GM12864 (cell line): ENCODE measurements around the gene GYPC.
"Not testable (repeated sequence)": the region's sequence is repeated elsewhere in the genome, so short reads cannot be mapped to it uniquely, and the experiment has no call there.

Experiments used
- DNase-seq: peaks from one replicate; pipeline ENCODE4 v3.0.0-alpha.2; 2011; ENCODE audit warnings: low read depth
- H3K4me3 ChIP-seq: 2 replicates; pipeline ENCODE4 v1.5.1; 2011; ENCODE audit warnings: mild to moderate bottlenecking, low read depth, low read length, control low read depth
- CTCF ChIP-seq: IDR thresholded peaks from 2 replicates; pipeline ENCODE4 v1.5.1; 2011; ENCODE audit warnings: low read depth, mild to moderate bottlenecking, moderate library complexity, low read length, control low read depth, inconsistent platforms; ENCODE audit errors: missing control alignments

Gene GYPC

DNA sequence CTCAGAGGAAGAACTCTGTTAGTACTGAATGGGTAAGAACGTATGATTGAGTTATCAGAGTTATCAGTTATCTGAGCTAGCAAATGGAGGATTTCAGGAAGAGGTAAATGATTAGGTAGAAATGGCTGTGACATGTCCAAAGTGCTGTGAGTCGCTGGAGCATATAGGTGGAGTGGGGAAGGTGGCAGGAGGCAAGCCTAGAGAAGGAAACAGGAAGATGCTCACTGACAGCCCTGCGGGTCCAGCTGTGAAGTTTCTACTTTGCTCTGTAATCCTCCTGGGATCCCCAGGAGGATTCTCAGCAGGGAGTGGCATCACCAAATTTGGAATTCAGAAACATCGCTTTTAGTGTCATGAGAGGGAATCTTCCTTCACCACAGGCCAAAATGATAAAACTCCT lies 52.0 kb downstream of the GYPC start:
- no peak for TF ChIP-seq CTCF
- no peak for DNase-seq
- H3K4me3 ChIP-seq, result no peak overlapping the region

GRCh38 chr2:126714191-126714965 lies 58.4 kb downstream of the GYPC start:
- no peak overlapping the region for H3K4me3 ChIP-seq
- no peak for DNase-seq
- TF ChIP-seq CTCF, result no peak

DNA sequence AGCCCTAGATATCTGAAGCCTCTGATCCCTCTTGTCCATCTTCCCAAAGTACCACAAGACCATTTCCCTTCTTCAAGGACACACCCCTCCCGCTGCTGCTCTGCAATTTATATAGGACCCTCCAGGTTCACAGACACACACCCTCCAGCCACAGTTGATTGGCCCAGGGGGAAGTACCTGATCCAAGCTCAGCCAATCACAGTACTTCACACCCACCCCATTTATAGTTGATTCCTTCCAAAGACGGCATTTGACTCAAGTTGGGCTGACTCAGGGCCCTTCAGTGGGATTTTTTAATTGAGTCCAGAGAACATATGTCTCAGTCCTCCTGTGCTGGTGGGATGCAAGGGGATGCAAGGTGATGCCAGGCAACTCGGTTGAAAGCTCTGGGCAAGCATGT lies 59.2 kb downstream of the GYPC start:
- H3K4me3 ChIP-seq, result no peak overlapping the region
- DNase-seq, result no peak
- TF ChIP-seq CTCF, result no peak

GRCh38 chr2:126715576-126716406 lies 59.8 kb downstream of the GYPC start:
- TF ChIP-seq CTCF, result no peak
- DNase-seq, result no peak
- H3K4me3 ChIP-seq, result no peak overlapping the region

GRCh38 chr2:126717277-126717676 lies 61.3 kb downstream of the GYPC start:
- not testable (repeated sequence) for DNase-seq, H3K4me3 ChIP-seq

GRCh38 chr2:126717928-126718327 lies 62.0 kb downstream of the GYPC start:
- no peak for DNase-seq
- H3K4me3 ChIP-seq, result no peak overlapping the region
- no peak for TF ChIP-seq CTCF

GRCh38 chr2:126719191-126719832 lies 63.4 kb downstream of the GYPC start:
- TF ChIP-seq CTCF, result no peak
- DNase-seq, result no peak
- H3K4me3 ChIP-seq, result no peak overlapping the region
